ENCODE measurements around the gene AMBRA1. TPM values are rescaled to one million over a fixed set of nuclear protein-coding genes. Genes with fewer than 3 reads are reported as not detected.

Gene AMBRA1
- total and polyA plus RNA-seq, 2 of the 8 experiments (the other 6 are each of a cell fraction or from before 2014, with no cell fraction given) = 14.2 to 37.4 TPM

GRCh38 chr11:46628961-46629360, 35.1 kb upstream of the AMBRA1 start:
- POLR2A ChIA-PET (ENCODE audit: partially characterized antibody) = no interaction called here
- Histone ChIP-seq H4K8ac (ENCODE audit: extremely low read depth, insufficient read depth, low read length) (no peak overlapping the region), H3K56ac (replicated peaks; ENCODE audit: insufficient read length, low read depth, low read length) (no peak overlapping the region), H3K23ac (ENCODE audit: insufficient read length) (no peak overlapping the region), H3K18ac (ENCODE audit: extremely low read depth, low read length) (no peak overlapping the region), H3K4me3 (ENCODE audit: extremely low read depth in 1 of 4, insufficient read depth in 2 of 4, low read depth in 3 of 4, low read length in 4 of 4) (no peak overlapping the region), H3K4ac (replicated peaks; ENCODE audit: insufficient read length, low read depth, low read length) (no peak overlapping the region), H3K4me2 (ENCODE audit: insufficient read depth in 1 of 2, low read depth in 2 of 2, low read length in 2 of 2) (no peak overlapping the region), H4K5ac (ENCODE audit: insufficient read length, low read depth, low read length) (no peak overlapping the region), H3K9ac (replicated peaks in 1 of 4; ENCODE audit: extremely low read depth in 1 of 4, low read depth in 3 of 4, low read length in 3 of 4) (no peak overlapping the region), H3K79me1 (ENCODE audit: low read depth, low read length) (peaks cover 2% of the 10 kb centered on the region; the same call in 1 of the 2 replicates), H3K14ac (ENCODE audit: insufficient read length) (no peak overlapping the region), H2BK12ac (ENCODE audit: low read depth, low read length) (no peak overlapping the region), H4K20me1 (replicated peaks in 1 of 2; ENCODE audit: control insufficient read depth in 1 of 2, insufficient read depth in 2 of 2, low read length in 2 of 2) (peaks cover 0 to 4% of the 10 kb centered on the region in 2 experiments), H2BK5ac (ENCODE audit: low read depth, low read length) (no peak overlapping the region), H3K27ac (ENCODE audit: low read depth, low read length) (no peak overlapping the region), H3K27me3 (replicated peaks in 1 of 4; ENCODE audit: control insufficient read depth in 3 of 4, extremely low read depth in 1 of 4, insufficient read depth in 3 of 4, low read length in 3 of 4) (no peaks in the 10 kb centered on the region), H2BK120ac (replicated peaks; ENCODE audit: low read depth, low read length) (no peak overlapping the region), H2BK20ac (ENCODE audit: low read length) (no peak overlapping the region), H3K79me2 (ENCODE audit: control insufficient read depth in 1 of 2, insufficient read depth in 2 of 2, low read length in 2 of 2) (peaks cover 0 to 15% of the 10 kb centered on the region in 2 experiments; a peak in 2 of 4 replicates), H2AK5ac (ENCODE audit: low read depth, low read length) (no peak overlapping the region), H3K23me2 (ENCODE audit: low read depth, low read length) (no peaks in the 10 kb centered on the region), H3K9me3 (ENCODE audit: insufficient read depth in 2 of 2, low read depth in 1 of 2, low read length in 1 of 2) (no peaks in the 10 kb centered on the region), H4K91ac (replicated peaks; ENCODE audit: insufficient read length, low read length) (no peak overlapping the region), H2BK15ac (ENCODE audit: low read length) (no peak overlapping the region), H2AFZ (ENCODE audit: low read length) (no peak overlapping the region), H3K4me1 (replicated peaks in 1 of 4; ENCODE audit: control insufficient read depth in 3 of 4, insufficient read depth in 4 of 4, low read length in 3 of 4) (no peaks in the 10 kb centered on the region), H3K36me3 (ENCODE audit: control insufficient read depth in 2 of 4, insufficient read depth in 4 of 4, low read length in 3 of 4) (peaks cover 0 to 23% (median 6%) of the 10 kb centered on the region in 4 experiments; a peak in 3 of 8 replicates)
- DNase-seq (ENCODE audit: low read depth in 1 of 2, low spot score in 2 of 2) (no peak), FAIRE-seq (no peak)
- CTCF ChIA-PET (ENCODE audit: partially characterized antibody) = interaction anchor here (1.5 kb wide), 1 partner anchor 12 kb away, joined by 3 read pairs; the partner anchor contains the start of genes ATG13 and HARBI1
- WGBS, 2 experiments (ENCODE audit: extremely low coverage in 1 of 2, insufficient coverage in 1 of 2, insufficient read length in 1 of 2, insufficient replicate concordance in 2 of 2, low coverage in 1 of 2, low lambda C conversion rate in 2 of 2, missing lambda C conversion rate in 1 of 2) = 99% methylated on average over 6 of the region's 6 CpGs; no CpG with 5 or more reads in 1 of the 2 experiments
- TF ChIP-seq HDAC2 (IDR thresholded peaks at IDR 0.05; ENCODE audit: borderline replicate concordance in 1 of 2, low read depth in 2 of 2, low read length in 2 of 2) = no peak
- no peak for TF ChIP-seq TCF12 (IDR thresholded peaks at IDR 0.05; ENCODE audit: low read depth, low read length)
- no peak for TF ChIP-seq NRF1 (IDR thresholded peaks at IDR 0.05; ENCODE audit: low read depth, low read length)
- no peak for TF ChIP-seq FOSL1 (IDR thresholded peaks at IDR 0.05; ENCODE audit: insufficient read depth, low read depth, low read length)
- TF ChIP-seq RNF2 (IDR thresholded peaks at IDR 0.05; ENCODE audit: borderline replicate concordance, low read depth, low read length, missing control alignments, poor library complexity, severe bottlenecking) = no peak
- TF ChIP-seq, protein P1, sequence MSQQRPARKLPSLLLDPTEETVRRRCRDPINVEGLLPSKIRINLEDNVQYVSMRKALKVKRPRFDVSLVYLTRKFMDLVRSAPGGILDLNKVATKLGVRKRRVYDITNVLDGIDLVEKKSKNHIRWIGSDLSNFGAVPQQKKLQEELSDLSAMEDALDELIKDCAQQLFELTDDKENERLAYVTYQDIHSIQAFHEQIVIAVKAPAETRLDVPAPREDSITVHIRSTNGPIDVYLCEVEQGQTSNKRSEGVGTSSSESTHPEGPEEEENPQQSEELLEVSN (IDR thresholded peaks at IDR 0.05) = no peak
- TF ChIP-seq JUN (IDR thresholded peaks at IDR 0.05; ENCODE audit: low read depth, low read length) = no peak
- no peak for TF ChIP-seq SIN3A (conservative IDR thresholded peaks at IDR 0.05 in 1 of 2, IDR thresholded peaks at IDR 0.05 in 1 of 2; ENCODE audit: low read depth in 1 of 2, low read length in 2 of 2)
- no peak for TF ChIP-seq EGR1 (IDR thresholded peaks at IDR 0.05; ENCODE audit: borderline replicate concordance, low read depth, low read length)

All from H1 (cell line).